Transverse colon (tissue), 3 donors: ENCODE measurements around the gene MRPS16.

ENCODE experiments used
- POLR2A ChIP-seq: fragments of 450-650 bp; IDR thresholded peaks from one replicate; pipeline ENCODE4 v1.6.1; 2016; ENCODE audit warnings: antibody characterized with exemption, mild to moderate bottlenecking, moderate library complexity
- TF ChIP-seq, protein P1 (sequence below), 5 experiments: fragments of 200-600 bp in 3 of 5; fragments of 450-650 bp in 2 of 5; sonication (generic) in 3 of 5; IDR thresholded peaks; 1 replicate in 2 of 5; 2 replicates in 3 of 5; pipeline ENCODE4 v1.5.1; 2016 to 2017; ENCODE audit warnings: antibody characterized with exemption in 5 of 5, inconsistent platforms in 3 of 5, mild to moderate bottlenecking in 2 of 5, moderate library complexity in 1 of 5

DNA sequence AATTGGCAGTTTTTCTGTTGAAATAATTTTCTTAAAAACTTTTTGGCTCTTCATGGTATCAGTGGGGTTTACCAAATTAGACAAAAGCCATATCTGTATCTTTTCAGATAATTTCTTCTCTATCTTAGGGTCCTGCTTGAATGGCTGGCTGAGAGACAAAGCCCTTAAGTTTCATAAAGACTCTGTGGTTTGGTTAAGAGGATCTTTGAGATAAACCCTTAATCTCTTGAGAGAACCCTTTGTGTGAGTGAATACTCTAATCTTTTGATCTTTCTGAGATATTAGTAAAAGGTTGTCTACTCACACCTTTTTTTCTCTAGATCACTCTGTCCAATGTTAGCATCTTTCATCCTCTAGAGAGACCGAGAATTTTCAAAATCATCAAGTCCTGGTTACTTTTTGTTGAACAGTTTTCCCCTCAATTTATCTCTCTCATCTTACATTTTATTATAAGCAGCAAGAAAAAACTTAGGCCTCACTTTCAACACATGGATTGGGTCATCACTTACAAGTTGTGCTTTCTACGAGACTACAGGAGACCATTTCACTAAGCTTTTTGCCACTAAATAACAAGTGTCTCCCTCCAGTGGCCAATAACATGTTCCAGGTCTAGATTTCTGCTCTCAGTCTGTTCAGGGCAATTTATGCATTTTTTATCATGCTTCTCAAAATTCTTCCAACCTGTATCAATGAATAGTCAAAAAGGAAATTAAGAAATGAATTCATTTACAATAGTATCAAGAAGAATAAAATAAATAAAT, 33.8 kb downstream of the MRPS16 start:
- TF ChIP-seq POLR2A = no peak
- TF ChIP-seq, protein P1, sequence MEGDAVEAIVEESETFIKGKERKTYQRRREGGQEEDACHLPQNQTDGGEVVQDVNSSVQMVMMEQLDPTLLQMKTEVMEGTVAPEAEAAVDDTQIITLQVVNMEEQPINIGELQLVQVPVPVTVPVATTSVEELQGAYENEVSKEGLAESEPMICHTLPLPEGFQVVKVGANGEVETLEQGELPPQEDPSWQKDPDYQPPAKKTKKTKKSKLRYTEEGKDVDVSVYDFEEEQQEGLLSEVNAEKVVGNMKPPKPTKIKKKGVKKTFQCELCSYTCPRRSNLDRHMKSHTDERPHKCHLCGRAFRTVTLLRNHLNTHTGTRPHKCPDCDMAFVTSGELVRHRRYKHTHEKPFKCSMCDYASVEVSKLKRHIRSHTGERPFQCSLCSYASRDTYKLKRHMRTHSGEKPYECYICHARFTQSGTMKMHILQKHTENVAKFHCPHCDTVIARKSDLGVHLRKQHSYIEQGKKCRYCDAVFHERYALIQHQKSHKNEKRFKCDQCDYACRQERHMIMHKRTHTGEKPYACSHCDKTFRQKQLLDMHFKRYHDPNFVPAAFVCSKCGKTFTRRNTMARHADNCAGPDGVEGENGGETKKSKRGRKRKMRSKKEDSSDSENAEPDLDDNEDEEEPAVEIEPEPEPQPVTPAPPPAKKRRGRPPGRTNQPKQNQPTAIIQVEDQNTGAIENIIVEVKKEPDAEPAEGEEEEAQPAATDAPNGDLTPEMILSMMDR (IDR thresholded peaks at IDR 0.05) = peak in 1 of 5 experiments; percentile 22
